Activated effector memory CD4-positive, alpha-beta T cell treated with anti-CD3 and anti-CD28 coated beads, Interleukin-2, amount 50 U/mL, for 16 hours (primary cell): ENCODE data around the gene FAM227B.
"Not testable (repeated sequence)": the region's sequence is repeated elsewhere in the genome, so short reads cannot be mapped to it uniquely, and the experiment has no call there.

Source experiments
- DNase-seq: peaks from one replicate; pipeline ENCODE4 v3.0.0-alpha.2; 2020

The FAM227B gene, protein sequence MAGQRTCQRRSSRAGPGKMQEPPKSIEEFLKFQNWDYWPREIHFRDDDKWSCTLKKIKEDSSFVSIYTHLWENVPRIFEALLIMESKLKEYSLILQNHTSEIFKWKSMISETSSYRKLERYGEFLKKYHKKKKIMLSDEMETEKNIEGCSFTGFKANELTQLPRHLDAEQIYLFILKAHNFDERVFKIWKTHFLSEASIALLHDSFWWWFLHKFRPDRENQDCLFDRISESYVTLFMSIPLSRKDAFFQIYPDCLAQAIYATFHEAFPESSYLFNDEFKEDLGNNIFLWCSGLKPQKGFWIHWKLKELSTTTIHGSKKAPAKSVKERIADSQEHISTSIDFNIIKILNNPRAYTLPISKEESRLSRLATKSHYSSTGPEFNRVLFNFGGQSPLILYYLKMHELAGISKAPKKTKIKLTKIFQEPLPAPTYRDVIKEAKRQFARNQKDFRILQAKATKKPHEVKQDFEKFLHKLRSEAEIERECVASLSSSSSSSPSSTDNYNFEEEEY

DNA sequence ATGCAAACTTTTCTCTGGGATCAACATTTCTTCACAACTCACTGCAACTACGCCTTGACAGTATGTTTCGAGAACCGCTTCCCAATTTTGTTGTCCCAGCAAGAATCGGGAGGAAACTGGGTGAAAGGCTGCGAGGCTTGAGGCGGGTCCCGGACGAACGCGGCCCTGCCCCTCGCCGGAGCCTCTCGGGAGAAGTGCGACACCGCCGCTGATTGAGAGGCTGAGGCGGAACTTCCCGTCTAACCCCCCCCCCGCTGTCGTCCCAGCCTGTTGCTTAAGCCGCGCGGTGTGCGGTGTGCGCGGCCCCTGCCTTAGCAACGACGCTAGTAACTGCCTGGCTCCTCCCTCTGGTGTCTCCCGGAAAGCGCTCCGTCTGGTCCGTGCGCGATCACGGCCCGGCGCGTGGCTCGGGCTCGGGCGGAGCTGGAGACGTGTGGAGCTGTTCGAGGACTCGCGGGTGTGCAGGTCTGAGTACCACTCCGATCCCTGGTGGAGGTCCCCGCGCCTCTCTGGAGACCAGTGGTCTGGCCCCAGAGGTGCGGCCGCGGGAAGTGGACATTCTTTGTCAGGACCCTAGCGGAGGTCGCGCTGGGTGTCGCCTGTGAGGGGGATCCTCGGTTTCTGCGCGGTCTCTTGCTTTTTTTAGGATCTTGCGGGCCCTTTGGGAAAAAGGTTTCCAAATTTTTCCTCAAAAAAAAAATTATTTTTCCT, at the start of gene FAM227B, which contains the start of gene DTWD1:
Gene FAM227B (minus strand): TSS at position 161 of the 711 bp plus-strand sequence. CDS start 5,647 bp downstream, outside the sequence.
Gene DTWD1 (plus strand): TSS at position 391 of the 711 bp plus-strand sequence. CDS start 4,120 bp downstream, outside the sequence.
- DNase-seq: peak; percentile 98

GRCh38 chr15:49669288-49669687, 48.7 kb upstream of the FAM227B start:
- DNase-seq: no peak

DNA sequence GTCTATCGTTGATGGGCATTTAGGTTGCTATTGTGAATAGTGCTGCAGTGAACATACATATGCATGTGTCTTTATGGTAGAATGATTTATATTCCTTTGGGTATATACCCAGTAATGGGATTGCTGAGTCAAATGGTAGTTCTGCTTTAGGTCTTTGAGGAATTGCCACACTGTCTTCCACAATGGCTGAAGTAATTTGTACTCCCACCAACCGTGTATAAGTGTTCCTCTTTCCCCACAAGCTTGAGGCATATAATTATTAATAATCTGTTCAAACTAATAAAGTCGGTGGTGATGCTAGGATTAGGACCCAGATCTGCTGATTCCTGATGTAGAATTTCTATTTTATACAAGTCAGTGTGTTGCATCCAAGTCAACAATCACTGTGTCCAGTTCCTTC, 45.9 kb upstream of the FAM227B start:
- not testable (repeated sequence) for DNase-seq

DNA sequence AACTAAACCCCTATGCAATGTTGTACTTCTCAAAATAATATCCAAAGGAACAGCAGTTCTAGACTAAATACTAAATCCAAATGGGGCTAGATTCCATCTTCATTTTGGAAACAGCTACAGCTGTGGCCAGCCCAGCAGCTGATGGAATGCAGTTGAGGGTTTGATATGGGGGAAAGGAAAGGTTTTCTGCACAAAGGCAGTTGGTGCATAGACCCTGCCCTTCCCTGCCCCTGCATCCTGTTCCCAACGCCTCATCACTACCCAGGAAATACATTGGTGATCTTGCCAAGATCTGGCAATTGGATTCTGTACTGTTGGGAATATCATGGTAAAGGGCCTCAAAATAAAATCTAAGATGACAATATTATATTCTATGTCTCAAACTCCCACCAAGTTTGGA, 44.1 kb upstream of the FAM227B start:
- no peak for DNase-seq

GRCh38 chr15:49656734-49657133, 36.1 kb upstream of the FAM227B start:
- DNase-seq: no peak

DNA sequence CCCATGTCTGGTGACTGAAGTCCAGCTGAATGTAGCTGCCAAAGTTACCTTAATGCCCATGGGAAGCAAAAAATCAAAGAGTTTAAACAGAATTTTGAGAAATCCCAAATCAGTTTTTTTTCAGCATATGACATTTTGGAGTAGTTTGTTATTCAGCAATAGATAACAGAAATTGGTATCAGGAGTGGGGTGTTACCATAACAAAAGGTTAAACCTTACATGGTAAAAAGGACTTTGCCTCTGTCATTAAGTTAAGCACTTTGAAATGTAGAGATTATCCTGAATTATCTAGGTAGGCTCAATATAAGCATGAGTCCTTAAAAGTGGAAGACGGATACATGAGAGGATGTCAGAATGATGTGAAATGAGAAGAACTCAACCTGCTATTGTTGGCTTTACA, 32.3 kb upstream of the FAM227B start:
- no peak for DNase-seq

DNA sequence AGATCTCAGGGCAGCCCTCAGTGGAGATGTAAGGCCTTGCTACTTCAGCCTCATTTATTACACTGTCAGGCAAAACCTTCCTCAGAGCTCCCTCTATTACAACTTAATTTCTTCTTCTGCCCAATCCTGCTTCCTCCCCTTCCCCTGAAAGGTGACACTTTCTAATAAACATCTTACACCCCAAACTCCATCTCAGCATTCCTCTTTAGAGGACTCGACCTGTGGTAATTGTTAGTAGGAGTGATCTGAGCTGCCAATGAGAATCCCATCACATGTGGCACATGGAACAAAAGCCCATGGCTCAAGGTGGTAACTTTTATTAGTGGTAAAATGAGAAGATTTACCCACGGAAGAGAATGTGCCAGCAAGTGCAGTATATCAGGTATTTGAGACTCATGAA, 30.1 kb upstream of the FAM227B start:
- no peak for DNase-seq

DNA sequence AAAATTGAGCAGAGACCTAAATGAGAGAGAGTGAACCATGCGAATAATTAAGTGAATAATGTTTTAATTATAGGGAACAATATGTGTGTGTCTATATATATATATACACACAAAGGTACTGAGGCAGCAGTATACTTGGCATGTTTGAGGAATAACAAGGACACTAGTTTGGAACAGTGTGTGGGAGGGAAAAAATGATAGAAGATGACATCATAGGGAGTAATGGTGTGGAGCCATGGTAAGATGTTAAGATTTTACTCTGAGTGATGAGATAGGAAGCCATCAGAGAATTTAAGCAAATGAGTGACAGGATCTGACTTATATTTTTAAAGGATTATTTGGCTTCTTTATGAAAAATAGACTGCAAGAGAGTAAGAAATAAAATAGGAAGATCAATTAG, 29.4 kb upstream of the FAM227B start:
- DNase-seq: no peak

DNA sequence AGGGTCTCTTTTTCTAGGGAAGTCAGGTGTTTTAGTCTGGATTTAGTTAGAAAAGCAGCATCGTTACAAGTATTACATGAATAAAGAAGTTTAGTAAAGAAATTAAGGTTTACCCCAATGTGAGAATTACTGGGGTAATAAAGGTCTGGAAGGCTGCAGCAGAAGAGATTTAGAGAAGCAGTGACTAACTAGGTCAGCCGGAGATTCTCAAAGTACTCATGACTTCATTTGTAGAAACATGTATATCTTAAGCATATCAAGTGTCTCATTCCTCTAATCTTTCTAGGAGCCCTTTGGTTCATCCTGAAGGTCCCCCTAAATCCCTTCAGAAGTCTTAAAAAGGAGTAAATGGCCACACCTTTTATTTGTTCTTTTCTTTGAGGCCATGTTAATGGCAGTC, 26.3 kb upstream of the FAM227B start:
- no peak for DNase-seq

- no peak for DNase-seq
Measured at GRCh38 chr15:49645941-49646340, 25.3 kb upstream of the FAM227B start.

DNA sequence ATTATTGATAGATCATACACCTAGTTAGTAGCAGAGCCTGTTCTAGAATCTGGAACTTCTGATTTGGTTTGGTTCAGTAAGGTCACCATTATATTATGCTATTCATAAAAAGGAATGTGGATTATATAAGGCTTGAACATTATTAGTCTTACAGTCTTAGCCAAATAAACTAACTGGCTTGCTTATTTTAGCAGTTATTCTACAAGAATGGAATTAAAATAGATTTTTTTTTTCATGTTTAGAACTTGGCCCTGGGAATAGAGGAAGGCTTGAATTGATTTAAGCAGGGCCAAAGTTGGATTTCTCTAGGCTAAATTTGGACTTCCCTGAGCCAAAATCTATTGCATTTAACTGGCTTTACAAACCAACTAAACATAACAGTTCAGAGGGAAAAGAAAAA, 24.7 kb upstream of the FAM227B start:
- DNase-seq: no peak

- DNase-seq: no peak
Measured at GRCh38 chr15:49644364-49644794, 23.8 kb upstream of the FAM227B start.

GRCh38 chr15:49637857-49638256, 17.2 kb upstream of the FAM227B start:
- DNase-seq: no peak

- no peak for DNase-seq
Measured at GRCh38 chr15:49628379-49628778, 7.8 kb upstream of the FAM227B start.

DNA sequence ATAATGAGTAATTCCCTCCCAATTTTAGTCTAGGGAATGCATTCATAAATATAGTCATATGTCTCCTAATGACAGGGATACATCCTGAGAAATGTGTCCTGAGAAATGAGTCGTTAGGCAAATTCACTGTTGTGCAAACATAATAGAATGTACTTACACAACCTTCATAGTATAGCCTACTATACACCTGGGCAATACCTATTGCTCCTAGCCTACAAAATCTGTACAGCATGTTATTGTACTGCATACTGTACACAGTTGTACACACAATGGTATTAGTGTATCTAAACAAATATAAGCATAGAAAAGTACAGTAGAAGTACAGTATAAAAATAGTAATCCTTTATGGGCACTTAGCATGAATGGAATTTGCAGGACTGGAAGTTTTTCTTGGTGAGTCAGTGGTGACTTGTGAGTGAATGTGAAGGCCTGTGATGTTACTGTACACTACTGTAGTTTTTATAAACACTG, 6.8 kb upstream of the FAM227B start:
- no peak for DNase-seq

- DNase-seq: no peak
Measured at GRCh38 chr15:49625460-49626036, 4.9 kb upstream of the FAM227B start.

DNA sequence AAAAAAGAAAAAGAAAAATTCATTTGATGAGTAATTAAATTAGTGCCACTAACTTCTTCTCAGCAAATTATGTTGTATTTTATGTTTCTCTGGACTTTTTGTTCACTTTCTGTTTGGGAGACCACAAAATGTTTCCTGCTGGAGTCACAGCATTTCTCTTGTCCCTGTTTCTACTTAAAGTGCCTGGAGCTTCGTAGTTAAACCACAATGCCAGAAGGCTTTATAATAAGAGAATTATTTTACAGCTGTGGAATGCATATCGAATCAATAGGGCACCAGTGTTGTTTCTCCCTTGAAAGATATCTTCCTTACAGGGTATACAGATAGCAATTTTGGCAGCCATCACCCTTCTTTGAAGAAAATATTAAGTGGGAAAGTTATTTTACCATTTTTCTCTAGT, 3.4 kb upstream of the FAM227B start:
- DNase-seq: no peak

- no peak for DNase-seq
Measured at GRCh38 chr15:49622561-49622960, 1.9 kb upstream of the FAM227B start.

- DNase-seq: no peak
Measured at GRCh38 chr15:49621887-49622286, 1.3 kb upstream of the FAM227B start.

- DNase-seq: no peak
Measured at GRCh38 chr15:49621401-49621811, 788 bp upstream of the FAM227B start.

DNA sequence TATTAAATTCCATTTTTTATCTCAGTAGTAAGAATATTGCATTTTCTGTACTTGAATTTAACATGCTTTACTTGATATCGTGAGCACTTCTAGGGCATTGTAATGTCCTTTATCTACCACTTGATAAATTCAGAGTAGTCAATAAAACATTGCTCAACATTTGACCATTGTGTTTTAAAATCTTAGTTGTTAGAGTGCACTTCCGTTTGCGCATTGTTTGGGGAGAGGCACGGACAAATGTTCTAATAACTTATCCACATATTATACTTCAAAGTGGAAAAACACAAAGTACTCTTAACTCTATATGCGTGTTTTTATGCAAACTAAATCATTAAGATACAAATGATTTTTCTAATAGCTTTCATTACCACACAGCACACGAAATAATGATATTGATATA, 419 bp downstream of the FAM227B start:
- no peak for DNase-seq

- no peak for DNase-seq
Measured at GRCh38 chr15:49619226-49619625, 1.4 kb downstream of the FAM227B start.

- DNase-seq: not testable (repeated sequence)
Measured at GRCh38 chr15:49612240-49612639, 8.4 kb downstream of the FAM227B start.
